IMR-90 (cell line): ENCODE measurements around the gene ERBB4. TPM values are rescaled to one million over a fixed set of nuclear protein-coding genes. Genes with fewer than 3 reads are reported as not detected.

Source experiments
- ATAC-seq: fragments of 200-7000 bp; cut with Tn5 transposase; 2 replicates; pipeline ENCODE4 v1.9.1; 2020; ENCODE audit warnings: low read depth, mild to moderate bottlenecking, moderate library complexity
- BruUV-seq: library from RNA; stranded (reverse); fragments of 400-500 nt; replicated peaks from 2 replicates; lab custom pipeline; 2021; lab: Mats Ljungman, UMichigan
- CTCF ChIA-PET: fragments of 300-600 bp; formaldehyde crosslinking; extraction: SDS; loops from one replicate; lab custom pipeline; 2021; ENCODE audit warnings: antibody characterized with exemption; lab: Yijun Ruan, JAX
- POLR2A ChIA-PET: fragments of 300-600 bp; sonication (Branson Sonifier 250); formaldehyde crosslinking; loops from one replicate; lab custom pipeline; 2022; ENCODE audit warnings: antibody characterized with exemption; ENCODE audit not compliant: unreplicated experiment; lab: Charles Lee
- DNase-seq: peaks from one replicate; pipeline ENCODE4 v3.0.0; 2013
- H2AFZ ChIP-seq: replicated peaks from 2 replicates; pipeline ENCODE3; 2013; ENCODE audit warnings: low read length, mild to moderate bottlenecking; ENCODE audit not compliant: poor library complexity
- H2AK5ac ChIP-seq: 2 replicates; pipeline ENCODE4 v1.6.1; 2013; ENCODE audit warnings: low read depth, low read length, inconsistent platforms
- H2AK9ac ChIP-seq: replicated peaks from 2 replicates; pipeline ENCODE3; 2013; ENCODE audit warnings: mild to moderate bottlenecking, low read depth, low read length, moderate library complexity; ENCODE audit not compliant: poor library complexity
- H2BK120ac ChIP-seq: 2 replicates; pipeline ENCODE4 v1.6.1; 2013; ENCODE audit warnings: low read depth, low read length, inconsistent platforms
- H2BK15ac ChIP-seq: 3 replicates; pipeline ENCODE4 v1.6.1; 2013; ENCODE audit warnings: low read depth, low read length, inconsistent platforms
- H2BK20ac ChIP-seq: 2 replicates; pipeline ENCODE4 v1.6.1; 2013; ENCODE audit warnings: low read depth, mild to moderate bottlenecking, inconsistent platforms, low read length, moderate library complexity
- H2BK5ac ChIP-seq: 2 replicates; pipeline ENCODE4 v1.6.1; 2013; ENCODE audit warnings: mild to moderate bottlenecking, low read depth, low read length, inconsistent platforms; ENCODE audit not compliant: poor library complexity, severe bottlenecking
- H3K14ac ChIP-seq: replicated peaks from 2 replicates; pipeline ENCODE4 v1.6.1; 2013; ENCODE audit warnings: low read depth, low read length, inconsistent platforms
- H3K18ac ChIP-seq: 2 replicates; pipeline ENCODE4 v1.6.1; 2013; ENCODE audit warnings: low read depth, low read length, control low read depth
- H3K23ac ChIP-seq: 2 replicates; pipeline ENCODE4 v1.6.1; 2013; ENCODE audit warnings: low read depth, low read length, inconsistent platforms
- H3K27ac ChIP-seq: 2 replicates; pipeline ENCODE4 v1.5.1; 2013; ENCODE audit warnings: mild to moderate bottlenecking, control low read depth, low read length; ENCODE audit not compliant: insufficient read depth
- H3K27me3 ChIP-seq: 2 replicates; pipeline ENCODE4 v1.6.1; 2013; ENCODE audit warnings: low read length; ENCODE audit not compliant: control insufficient read depth, insufficient read depth
- H3K36me3 ChIP-seq: 2 replicates; pipeline ENCODE4 v1.6.1; 2013; ENCODE audit warnings: low read length, mixed read lengths; ENCODE audit not compliant: control insufficient read depth, insufficient read depth
- H3K4ac ChIP-seq: 2 replicates; pipeline ENCODE4 v1.6.1; 2013; ENCODE audit warnings: low read depth, low read length, inconsistent platforms
- H3K4me1 ChIP-seq: 2 replicates; pipeline ENCODE4 v1.6.1; 2013; ENCODE audit warnings: low read length, mixed read lengths; ENCODE audit not compliant: control insufficient read depth, insufficient read depth
- H3K4me2 ChIP-seq: 2 replicates; pipeline ENCODE4 v1.6.1; 2013; ENCODE audit warnings: low read depth, mild to moderate bottlenecking, control low read depth, low read length, moderate library complexity
- H3K4me3 ChIP-seq: 2 replicates; pipeline ENCODE4 v1.5.1; 2013; ENCODE audit warnings: low read depth, mild to moderate bottlenecking, control low read depth, low read length, moderate library complexity; ENCODE audit not compliant: insufficient read depth
- H3K56ac ChIP-seq: 2 replicates; pipeline ENCODE4 v1.6.1; 2013; ENCODE audit warnings: low read length, inconsistent platforms; ENCODE audit not compliant: insufficient read depth; ENCODE audit errors: extremely low read depth
- H3K79me1 ChIP-seq, 2 experiments: 2 replicates each; pipeline ENCODE4 v1.6.1; 2013; ENCODE audit warnings: low read length in 2 of 2, inconsistent platforms in 1 of 2, low read depth in 1 of 2
- H3K9ac ChIP-seq: 2 replicates; pipeline ENCODE4 v1.6.1; 2013; ENCODE audit warnings: low read depth, low read length, control low read depth
- H3K9me1 ChIP-seq: 2 replicates; pipeline ENCODE4 v1.6.1; 2013; ENCODE audit warnings: low read length, inconsistent platforms; ENCODE audit not compliant: insufficient read depth
- H3K9me3 ChIP-seq: 2 replicates; pipeline ENCODE4 v1.6.1; 2013; ENCODE audit warnings: low read length; ENCODE audit not compliant: control insufficient read depth, insufficient read depth
- H4K20me1 ChIP-seq: 2 replicates; pipeline ENCODE4 v1.6.1; 2013; ENCODE audit warnings: low read length, inconsistent platforms; ENCODE audit not compliant: insufficient read depth
- H4K5ac ChIP-seq: 2 replicates; pipeline ENCODE4 v1.6.1; 2013; ENCODE audit warnings: mild to moderate bottlenecking, low read depth, low read length, control low read depth
- H4K8ac ChIP-seq, 2 experiments: 2 replicates each; pipeline ENCODE4 v1.6.1; 2013; ENCODE audit warnings: low read depth in 2 of 2, low read length in 2 of 2, control low read depth in 1 of 2, inconsistent platforms in 1 of 2
- H4K91ac ChIP-seq: 2 replicates; pipeline ENCODE4 v1.6.1; 2013; ENCODE audit warnings: low read depth, low read length, inconsistent platforms; ENCODE audit not compliant: insufficient read depth
- MAFK ChIP-seq: IDR thresholded peaks from 2 replicates; pipeline ENCODE4 v1.6.1; 2012; ENCODE audit warnings: low read depth, low read length, improper control_type of control experiment
- WGBS, 2 experiments: methylation state at CpG; one replicate each; pipeline versions ENCODE4 v1.1.5 to v1.1.7; 2013; ENCODE audit warnings: missing lambda C conversion rate in 2 of 2; ENCODE audit not compliant: insufficient read length in 1 of 2; ENCODE audit errors: extremely low coverage in 2 of 2; 5-methylcytosine and 5-hydroxymethylcytosine counted together
- dilution Hi-C: fragments of 300-500 bp; cut with HindIII; formaldehyde crosslinking; loops from one replicate; pipeline ENCODE4 v1.14.3; 2018; ENCODE audit warnings: low sequenced_read_pairs; ENCODE audit not compliant: unreplicated experiment
- in situ Hi-C: fragments of 300-500 bp; cut with MboI; formaldehyde crosslinking; loops from 3 replicates; pipeline ENCODE4 v1.14.3; 2019; ENCODE audit warnings: low sequenced_read_pairs, inconsistent platforms, mixed read lengths
- intact Hi-C: fragments of 100-400 bp; cut with micrococcal nuclease; formaldehyde crosslinking; loops from 2 replicates; pipeline ENCODE4 v1.10.0; 2022
- polyA plus RNA-seq, 3 experiments: library from polyadenylated mRNA; depleted of rRNA; stranded (reverse); fragments of >200 nt; gene quantifications; 2 replicates each; pipeline ENCODE4 v1.2.3, GENCODE V29; 2012; ENCODE audit warnings: low replicate concordance in 1 of 3
- total RNA-seq: library from RNA; depleted of rRNA; stranded (reverse); fragments of >200 nt; gene quantifications from 2 replicates; pipeline ENCODE4 v1.2.3, GENCODE V29; 2012

The ERBB4 gene
- total and polyA plus RNA-seq, 2 of the 4 experiments (the other 2 are of a cell fraction): not detected

DNA sequence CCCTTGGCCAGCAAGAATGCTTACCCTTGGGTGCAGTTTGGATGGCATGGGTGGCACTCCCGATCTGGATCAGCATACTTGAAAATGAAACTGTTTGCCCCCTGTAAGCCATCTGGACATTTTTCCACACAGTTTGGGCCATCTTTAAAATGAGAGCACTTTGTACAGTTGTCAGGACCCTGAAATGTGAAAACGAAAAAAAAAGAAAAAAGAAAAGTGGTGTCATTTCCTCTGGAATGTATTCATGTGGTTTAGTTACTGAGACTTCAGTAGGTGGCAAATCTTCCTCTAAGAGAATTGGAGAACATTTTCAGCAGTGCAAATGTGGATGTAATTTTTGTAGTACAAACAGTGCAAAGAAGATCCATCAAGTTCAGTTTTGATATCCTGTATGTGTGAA, 873.3 kb downstream of the ERBB4 start:
- Histone ChIP-seq H2BK15ac (no peak overlapping the region), H3K27ac (no peak overlapping the region), H4K20me1 (no peaks in the 10 kb centered on the region), H3K18ac (no peak overlapping the region), H3K36me3 (no peaks in the 10 kb centered on the region), H4K91ac (no peak overlapping the region), H2BK20ac (no peak overlapping the region), H3K23ac (no peak overlapping the region), H3K56ac (no peak overlapping the region), H3K14ac (no peak overlapping the region), H2AK5ac (no peak overlapping the region), H3K4me1 (no peaks in the 10 kb centered on the region), H4K8ac (no peak overlapping the region), H2BK120ac (no peak overlapping the region), H2BK5ac (no peak overlapping the region), H3K79me1 (no peaks in the 10 kb centered on the region), H3K9me1 (no peaks in the 10 kb centered on the region), H3K27me3 (no peaks in the 10 kb centered on the region), H3K9me3 (0 out of 2 replicates have a peak, but pooled peaks cover 4% of the 10 kb centered on the region), H3K4me3 (no peak overlapping the region), H3K9ac (no peak overlapping the region), H2AK9ac (no peak overlapping the region), H2AFZ (no peak overlapping the region), H4K5ac (no peak overlapping the region), H3K4me2 (no peak overlapping the region), H3K4ac (no peak overlapping the region)
- ChIA-PET POLR2A (no interaction called here), CTCF (no interaction called here)
- ATAC-seq (no peak), DNase-seq (no peak)
- no TSS peak for BruUV-seq
- TF ChIP-seq MAFK: no peak
- intact Hi-C loops (no loop called here), dilution Hi-C loops (no loop called here), in situ Hi-C loops (no loop called here)
- WGBS, 2 experiments: no CpG with 5 or more reads among the region's 2 CpGs
